Heart left ventricle (tissue), 16 donors: ENCODE data around the gene COX8A. TPM values are rescaled to one million over a fixed set of nuclear protein-coding genes. Genes with fewer than 3 reads are reported as not detected.

ENCODE experiments used
- ATAC-seq, 4 donors: fragments of 200-7000 bp; cut with Tn5 transposase; one replicate each; pipeline ENCODE4 v1.9.1; 2020 to 2022; ENCODE audit warnings: moderate library complexity in 4 of 4, mild to moderate bottlenecking in 3 of 4, moderate number of reproducible peaks in 1 of 4
- DNase-seq, 5 donors: peaks; one replicate each; pipeline ENCODE4 v3.0.0-alpha.2; 2020
- H3K27ac ChIP-seq, 12 donors: fragments of 200-600 bp; sonication (generic) in 4 of 12; one replicate each; pipeline versions ENCODE4 v1.5.0 to v1.8.0; 2016 to 2022; ENCODE audit warnings: mild to moderate bottlenecking in 2 of 12
- H3K27me3 ChIP-seq, 9 donors: fragments of 200-600 bp; sonication (generic) in 2 of 9; one replicate each; pipeline versions ENCODE4 v1.5.1 to v1.8.0; 2016 to 2022; ENCODE audit warnings: mild to moderate bottlenecking in 3 of 9
- H3K36me3 ChIP-seq, 9 donors: fragments of 200-600 bp; sonication (generic) in 2 of 9; one replicate each; pipeline versions ENCODE4 v1.5.0 to v1.8.0; 2018 to 2022; ENCODE audit warnings: mild to moderate bottlenecking in 2 of 9
- H3K4me1 ChIP-seq, 12 donors: fragments of 200-600 bp; sonication (generic) in 4 of 12; one replicate each; pipeline versions ENCODE4 v1.5.0 to v1.8.0; 2016 to 2022; ENCODE audit warnings: mild to moderate bottlenecking in 3 of 12
- H3K4me3 ChIP-seq, 12 donors: fragments of 200-600 bp; sonication (generic) in 4 of 12; one replicate each; pipeline versions ENCODE4 v1.5.0 to v1.8.0; 2017 to 2022; ENCODE audit warnings: mild to moderate bottlenecking in 9 of 12, moderate library complexity in 4 of 12
- H3K9me3 ChIP-seq, 12 donors: fragments of 200-600 bp; sonication (generic) in 4 of 12; one replicate each; pipeline versions ENCODE4 v1.5.0 to v1.8.0; 2016 to 2022; ENCODE audit warnings: mild to moderate bottlenecking in 1 of 12
- POLR2A ChIP-seq, 2 donors: fragments of 450-650 bp; IDR thresholded peaks; one replicate each; pipeline ENCODE4 v1.6.1; 2017; ENCODE audit warnings: antibody characterized with exemption in 2 of 2, mild to moderate bottlenecking in 2 of 2, moderate library complexity in 2 of 2
- WGBS, 4 donors: extraction: QIAGEN DNeasy Blood & Tissue Kit in 2 of 4; methylation state at CpG; one replicate each; pipeline versions ENCODE4 v1.1.5 to v1.1.7; 2013 to 2018; 5-methylcytosine and 5-hydroxymethylcytosine counted together
- intact Hi-C, 10 donors: fragments of 100-400 bp; cut with DNase I; formaldehyde crosslinking; loops; one replicate each; pipeline versions ENCODE4 v1.11.1 to v1.14.2; 2022
- long read RNA-seq, 3 donors: library from polyadenylated mRNA; unstranded; transcript quantifications; one replicate each; pipeline ENCODE4 v2.0.0, GENCODE V29; 2020 to 2021
- polyA plus RNA-seq, 2 donors: library from polyadenylated mRNA; stranded (reverse); fragments of 200-250 nt; gene quantifications; one replicate each; pipeline ENCODE4 v1.2.3, GENCODE V29; 2013
- total RNA-seq, 9 donors: library from RNA; depleted of rRNA in 2 of 9; stranded (reverse); fragments of >200 nt in 2 of 9; fragmentation: NEBNext Ultra II Directional in 3 of 9; extraction: Animal tissue kit (Norgen Biotek cat#: 25700) in 3 of 9; gene quantifications; one replicate each; pipeline versions ENCODE4 v1.1.0 to v1.2.4, GENCODE V29; 2016 to 2023
- TF ChIP-seq, protein P1 (sequence below), 12 donors: fragments of 200-600 bp; sonication (generic) in 4 of 12; IDR thresholded peaks; one replicate each; pipeline versions ENCODE4 v1.5.0 to v1.8.0; 2018 to 2022; ENCODE audit warnings: antibody characterized with exemption in 12 of 12, mild to moderate bottlenecking in 5 of 12
- donor health status: ischemic (EF 13 %, LVEDD 7.1; RV severe dilation, severe dysfunction).
- donor health status: healthy with polysubstance abuse.
- donor health status: DM: no; HTN: yes; CAD: no.
- donor health status: DM: no; HTN: no; CAD: no.
- donor health status: ischemic (EF 25% LVEDD 6.9; RV normal size, moderate dysfunction).
- donor health status: ischemic (EF 25% LVEDD 5.7; RV mildly dilated, moderate dysfunction).
- donor health status: healthy.
- donor health status: DM: yes; HTN: yes; CAD: no.
- donor health status: ischemic (EF 35%, LVEDD 5.7; RV mildly dilated, moderate dysfunction).
- donor health status: nonischemic (EF 11% LVEDD 7.7; RV severe dilation, severe dysfunction).
- donor health status: DM: yes; HTN: yes; CAD: no.
- donor health status: PGD.
- donor health status: ischemic (EF 29% LVEDD 5.4; RV normal size, mild dysfunction).
- donor health status: nonischemic (EF 23%, LVEDD 6.1; RV moderate dilation, normal function).

The COX8A gene, protein sequence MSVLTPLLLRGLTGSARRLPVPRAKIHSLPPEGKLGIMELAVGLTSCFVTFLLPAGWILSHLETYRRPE
- total RNA-seq: 1,000 to 10,000 TPM in 4 of 9 donors, 100 to 1,000 TPM in 5; 673 to 1,925 (median 988) TPM
- polyA plus RNA-seq: 1,000 to 10,000 TPM; 2,141 to 2,448 TPM
- long read RNA-seq, donor 1, transcript COX8A-201 (2 exons, 507 nt): major isoform, 423 of 438 reads
- long read RNA-seq, donor 1, partial matches to known transcripts: 15 of 438 reads
- long read RNA-seq, donor 1, other reads (novel, unspliced or antisense): 0 of 438 reads
- long read RNA-seq, donor 2, transcript COX8A-201 (2 exons, 507 nt): major isoform, 164 of 170 reads
- long read RNA-seq, donor 2, partial matches to known transcripts: 0 of 170 reads
- long read RNA-seq, donor 2, other reads (novel, unspliced or antisense): 6 of 170 reads
- long read RNA-seq, donor 3, transcript COX8A-201 (2 exons, 507 nt): major isoform, 226 of 237 reads
- long read RNA-seq, donor 3, partial matches to known transcripts: 10 of 237 reads
- long read RNA-seq, donor 3, other reads (novel, unspliced or antisense): 1 of 237 reads

DNA sequence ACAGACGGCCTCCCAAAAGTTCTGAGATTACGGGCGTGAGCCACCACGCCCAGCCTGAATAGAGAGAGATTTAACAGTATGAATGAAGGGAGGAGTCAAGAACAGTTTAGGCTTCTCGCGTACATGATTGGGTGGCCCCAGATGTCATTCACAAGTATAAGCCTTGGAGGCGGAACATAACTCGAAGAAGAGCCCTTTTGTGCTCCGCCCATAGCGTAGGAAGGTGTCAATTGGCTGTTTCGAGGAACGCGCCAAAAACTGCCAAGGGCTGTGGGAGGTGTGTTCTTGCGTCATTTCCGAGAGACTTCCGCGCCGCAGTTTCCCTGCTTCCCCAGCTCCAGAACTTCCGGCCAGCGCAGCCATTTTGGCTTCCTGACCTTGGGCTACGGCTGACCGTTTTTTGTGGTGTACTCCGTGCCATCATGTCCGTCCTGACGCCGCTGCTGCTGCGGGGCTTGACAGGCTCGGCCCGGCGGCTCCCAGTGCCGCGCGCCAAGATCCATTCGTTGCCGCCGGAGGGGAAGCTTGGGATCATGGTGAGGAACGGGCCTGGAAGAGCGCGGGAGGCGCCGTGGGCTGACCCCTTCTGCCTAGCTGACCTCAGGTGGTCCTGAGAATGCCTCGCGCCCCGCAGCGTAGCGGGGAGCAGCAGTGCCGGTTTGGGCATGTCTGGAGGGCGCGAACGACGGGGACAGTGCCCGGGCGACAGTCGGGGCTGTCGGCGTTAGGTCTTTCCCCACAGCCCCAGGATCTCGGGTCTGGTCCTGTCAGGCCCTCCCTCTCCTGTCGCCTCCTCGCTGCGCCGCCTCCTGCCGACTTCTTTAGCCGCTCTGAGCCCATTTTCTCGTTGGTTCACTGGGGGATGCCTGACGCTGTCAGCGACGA, at the start of gene COX8A:
Gene COX8A (plus strand): TSS at position 362 of the 885 bp plus-strand sequence. CDS start 61 bp downstream, at position 423.
- no peaks in the 10 kb centered on the region for H3K27me3 ChIP-seq
- peak within 1 kb of the TSS; percentile 67 to 95 (median 79) for H3K4me3 ChIP-seq
- ATAC-seq (peak; percentile 96 to 97 (median 96)), DNase-seq (peak; percentile 96 to 99 (median 98))
- H3K36me3 ChIP-seq: peaks cover 0 to 17% (median 4%) of the 10 kb centered on the region in 9 donors
- TF ChIP-seq, protein P1, sequence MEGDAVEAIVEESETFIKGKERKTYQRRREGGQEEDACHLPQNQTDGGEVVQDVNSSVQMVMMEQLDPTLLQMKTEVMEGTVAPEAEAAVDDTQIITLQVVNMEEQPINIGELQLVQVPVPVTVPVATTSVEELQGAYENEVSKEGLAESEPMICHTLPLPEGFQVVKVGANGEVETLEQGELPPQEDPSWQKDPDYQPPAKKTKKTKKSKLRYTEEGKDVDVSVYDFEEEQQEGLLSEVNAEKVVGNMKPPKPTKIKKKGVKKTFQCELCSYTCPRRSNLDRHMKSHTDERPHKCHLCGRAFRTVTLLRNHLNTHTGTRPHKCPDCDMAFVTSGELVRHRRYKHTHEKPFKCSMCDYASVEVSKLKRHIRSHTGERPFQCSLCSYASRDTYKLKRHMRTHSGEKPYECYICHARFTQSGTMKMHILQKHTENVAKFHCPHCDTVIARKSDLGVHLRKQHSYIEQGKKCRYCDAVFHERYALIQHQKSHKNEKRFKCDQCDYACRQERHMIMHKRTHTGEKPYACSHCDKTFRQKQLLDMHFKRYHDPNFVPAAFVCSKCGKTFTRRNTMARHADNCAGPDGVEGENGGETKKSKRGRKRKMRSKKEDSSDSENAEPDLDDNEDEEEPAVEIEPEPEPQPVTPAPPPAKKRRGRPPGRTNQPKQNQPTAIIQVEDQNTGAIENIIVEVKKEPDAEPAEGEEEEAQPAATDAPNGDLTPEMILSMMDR (IDR thresholded peaks at IDR 0.05): peak in 5 of 12 donors; percentile 12 to 43 (median 36)
- peak in 1 of 2 donors; percentile 69 for TF ChIP-seq POLR2A (IDR thresholded peaks at IDR 0.05)
- 0 to 1% (median 0%) methylated on average over 44 to 67 of the region's 67 CpGs for WGBS, 4 donors
- H3K27ac ChIP-seq: peak within 1 kb of the TSS; percentile 85 to 99 (median 98)
- peaks cover 3 to 41% (median 20%) of the 10 kb centered on the region in 12 donors for H3K4me1 ChIP-seq
- H3K9me3 ChIP-seq: no peaks in the 10 kb centered on the region
- intact Hi-C loops: loop anchor here in 1 of 10 donors (10.0 kb wide), 1 partner anchor 330 kb away; the partner anchor contains the start of genes CATSPERZ and ESRRA

DNA sequence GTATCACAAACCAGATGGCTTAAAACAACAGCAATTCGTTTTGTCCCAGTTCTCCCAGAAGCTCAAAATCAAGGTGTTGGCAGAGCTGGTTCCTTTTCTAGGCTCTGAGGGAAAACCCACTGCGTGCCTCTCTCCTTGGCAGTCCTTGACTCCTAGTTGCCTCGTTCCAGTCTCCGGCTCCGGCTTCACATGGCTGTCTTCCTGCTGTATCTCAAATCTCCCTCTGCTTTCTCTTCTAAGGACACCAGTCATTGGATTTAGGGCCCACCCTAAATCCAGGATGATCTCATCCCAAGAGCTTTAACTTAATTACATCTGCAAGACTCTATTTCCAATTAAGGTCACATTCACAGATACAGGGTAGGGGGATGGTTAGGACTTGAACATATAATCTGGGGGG, 44.8 kb upstream of the COX8A start:
- peaks cover 0 to 4% (median 0%) of the 10 kb centered on the region in 12 donors for H3K4me1 ChIP-seq
- intact Hi-C loops: no loop called here
- H3K27ac ChIP-seq: no peak overlapping the region
- H3K36me3 ChIP-seq: no peaks in the 10 kb centered on the region
- TF ChIP-seq, protein P1 (IDR thresholded peaks at IDR 0.05): no peak
- TF ChIP-seq POLR2A (IDR thresholded peaks at IDR 0.05): no peak
- H3K9me3 ChIP-seq: no peaks in the 10 kb centered on the region
- ATAC-seq (no peak), DNase-seq (no peak)
- no peak overlapping the region for H3K4me3 ChIP-seq
- WGBS, 4 donors: 90 to 94% (median 91%) methylated on average over 5 of the region's 5 CpGs
- H3K27me3 ChIP-seq: no peaks in the 10 kb centered on the region

DNA sequence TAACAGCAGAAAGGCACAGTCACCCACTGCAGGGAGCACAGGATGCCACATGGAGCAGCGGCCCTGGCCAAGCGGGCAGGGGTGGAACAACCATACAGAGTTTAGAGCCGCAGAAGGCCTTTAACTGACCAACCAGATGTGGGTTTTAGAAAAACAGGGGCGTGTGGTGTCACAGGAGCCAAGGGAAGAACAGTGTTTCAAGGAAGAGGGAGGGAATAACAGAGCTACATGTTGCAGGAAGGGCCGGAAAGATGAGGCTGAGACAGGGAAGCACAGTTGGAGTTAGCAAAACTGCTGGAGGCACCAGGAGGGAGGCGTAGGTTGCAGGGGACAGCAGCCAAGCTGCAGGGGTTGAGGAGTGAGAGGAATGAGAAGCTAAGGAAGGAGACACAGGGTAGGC, 43.4 kb upstream of the COX8A start:
- H3K27ac ChIP-seq: no peak overlapping the region
- H3K4me1 ChIP-seq: peaks cover 0 to 4% (median 0%) of the 10 kb centered on the region in 12 donors
- no peaks in the 10 kb centered on the region for H3K9me3 ChIP-seq
- H3K4me3 ChIP-seq: no peak overlapping the region
- WGBS, 4 donors: 69 to 80% (median 73%) methylated on average over 6 of the region's 6 CpGs
- no peak for ATAC-seq
- no peak for TF ChIP-seq POLR2A (IDR thresholded peaks at IDR 0.05)
- TF ChIP-seq, protein P1 (IDR thresholded peaks at IDR 0.05): no peak
- DNase-seq: no peak
- H3K36me3 ChIP-seq: no peaks in the 10 kb centered on the region
- H3K27me3 ChIP-seq: no peaks in the 10 kb centered on the region
- intact Hi-C loops: no loop called here
